Measurements from ENCODE around the gene SESN1. TPM values are rescaled to one million over a fixed set of nuclear protein-coding genes. Genes with fewer than 3 reads are reported as not detected.

SESN1 gene
- total and polyA plus RNA-seq, 9 of the 15 experiments (the other 6 are each of a cell fraction or from before 2014, with no cell fraction given) = 3.1 to 13.0 (median 7.4) TPM

DNA sequence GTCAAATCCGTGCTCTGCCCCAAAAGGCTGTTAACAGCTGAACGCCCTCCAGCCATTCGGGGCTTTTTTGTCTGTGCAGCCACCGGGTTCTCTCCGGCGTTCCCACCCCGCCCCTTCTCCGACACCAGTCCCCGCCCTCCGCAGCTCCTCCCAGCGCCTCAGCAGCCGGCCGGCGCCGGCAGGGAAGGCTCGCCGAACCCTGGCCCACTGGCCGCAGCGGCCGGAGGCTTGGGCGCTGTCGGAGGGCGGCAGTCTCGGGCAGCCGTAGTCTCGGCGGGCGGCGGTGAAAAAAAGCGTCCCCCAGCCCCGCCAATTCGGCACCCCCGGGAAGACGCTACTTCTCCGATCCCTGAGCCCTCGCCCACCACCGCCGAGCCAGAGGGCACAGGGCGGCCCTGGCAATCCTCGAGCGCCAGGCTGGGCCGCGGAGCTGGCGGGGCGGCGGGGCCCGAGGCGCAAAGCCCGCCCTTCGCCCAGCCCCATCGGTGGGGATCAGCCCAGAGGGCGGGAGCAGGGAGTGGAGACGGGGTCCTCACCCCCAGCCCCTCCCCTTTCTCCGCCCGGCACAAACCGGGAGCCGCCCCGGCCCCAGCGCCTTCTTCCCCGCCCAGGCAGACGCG, at the start of gene SESN1 (continued):
- TF ChIP-seq PCBP2 (IDR thresholded peaks at IDR 0.05; ENCODE audit: low read depth, low read length, poor library complexity, severe bottlenecking) (peak; percentile 28), PHF20 (IDR thresholded peaks at IDR 0.05; ENCODE audit: partially characterized antibody) (peak; percentile 51), HNRNPH1 (optimal IDR thresholded peaks at IDR 0.05; ENCODE audit: low read depth, low read length) (no peak), POLR2B (IDR thresholded peaks at IDR 0.05; ENCODE audit: low read depth, partially characterized antibody) (peak; percentile 60), SP1 (CRISPR knock-in tag; IDR thresholded peaks at IDR 0.05) (peak; percentile 66), NFIC (IDR thresholded peaks at IDR 0.05) (peak; percentile 33), ZNF75A (CRISPR knock-in tag; IDR thresholded peaks at IDR 0.05) (0 out of 2 replicates have a peak, but pooled peaks have one; percentile 39), ZNF384 (IDR thresholded peaks at IDR 0.05; ENCODE audit: low read depth, low read length) (peak; percentile 33; the same call in 1 of the 2 replicates), POLR2AphosphoS5 (IDR thresholded peaks at IDR 0.05; ENCODE audit: control insufficient read depth, insufficient read depth, low read depth, low read length) (peak; percentile 41)
- TF ChIP-seq, protein P1, sequence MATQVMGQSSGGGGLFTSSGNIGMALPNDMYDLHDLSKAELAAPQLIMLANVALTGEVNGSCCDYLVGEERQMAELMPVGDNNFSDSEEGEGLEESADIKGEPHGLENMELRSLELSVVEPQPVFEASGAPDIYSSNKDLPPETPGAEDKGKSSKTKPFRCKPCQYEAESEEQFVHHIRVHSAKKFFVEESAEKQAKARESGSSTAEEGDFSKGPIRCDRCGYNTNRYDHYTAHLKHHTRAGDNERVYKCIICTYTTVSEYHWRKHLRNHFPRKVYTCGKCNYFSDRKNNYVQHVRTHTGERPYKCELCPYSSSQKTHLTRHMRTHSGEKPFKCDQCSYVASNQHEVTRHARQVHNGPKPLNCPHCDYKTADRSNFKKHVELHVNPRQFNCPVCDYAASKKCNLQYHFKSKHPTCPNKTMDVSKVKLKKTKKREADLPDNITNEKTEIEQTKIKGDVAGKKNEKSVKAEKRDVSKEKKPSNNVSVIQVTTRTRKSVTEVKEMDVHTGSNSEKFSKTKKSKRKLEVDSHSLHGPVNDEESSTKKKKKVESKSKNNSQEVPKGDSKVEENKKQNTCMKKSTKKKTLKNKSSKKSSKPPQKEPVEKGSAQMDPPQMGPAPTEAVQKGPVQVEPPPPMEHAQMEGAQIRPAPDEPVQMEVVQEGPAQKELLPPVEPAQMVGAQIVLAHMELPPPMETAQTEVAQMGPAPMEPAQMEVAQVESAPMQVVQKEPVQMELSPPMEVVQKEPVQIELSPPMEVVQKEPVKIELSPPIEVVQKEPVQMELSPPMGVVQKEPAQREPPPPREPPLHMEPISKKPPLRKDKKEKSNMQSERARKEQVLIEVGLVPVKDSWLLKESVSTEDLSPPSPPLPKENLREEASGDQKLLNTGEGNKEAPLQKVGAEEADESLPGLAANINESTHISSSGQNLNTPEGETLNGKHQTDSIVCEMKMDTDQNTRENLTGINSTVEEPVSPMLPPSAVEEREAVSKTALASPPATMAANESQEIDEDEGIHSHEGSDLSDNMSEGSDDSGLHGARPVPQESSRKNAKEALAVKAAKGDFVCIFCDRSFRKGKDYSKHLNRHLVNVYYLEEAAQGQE (IDR thresholded peaks at IDR 0.05; ENCODE audit: borderline replicate concordance) = peak; percentile 85
- TF ChIP-seq, protein P1 (CRISPR knock-in tag; IDR thresholded peaks at IDR 0.05; ENCODE audit: low read depth) = peak; percentile 78; the same call in 1 of the 2 replicates
- TF ChIP-seq, protein P2, sequence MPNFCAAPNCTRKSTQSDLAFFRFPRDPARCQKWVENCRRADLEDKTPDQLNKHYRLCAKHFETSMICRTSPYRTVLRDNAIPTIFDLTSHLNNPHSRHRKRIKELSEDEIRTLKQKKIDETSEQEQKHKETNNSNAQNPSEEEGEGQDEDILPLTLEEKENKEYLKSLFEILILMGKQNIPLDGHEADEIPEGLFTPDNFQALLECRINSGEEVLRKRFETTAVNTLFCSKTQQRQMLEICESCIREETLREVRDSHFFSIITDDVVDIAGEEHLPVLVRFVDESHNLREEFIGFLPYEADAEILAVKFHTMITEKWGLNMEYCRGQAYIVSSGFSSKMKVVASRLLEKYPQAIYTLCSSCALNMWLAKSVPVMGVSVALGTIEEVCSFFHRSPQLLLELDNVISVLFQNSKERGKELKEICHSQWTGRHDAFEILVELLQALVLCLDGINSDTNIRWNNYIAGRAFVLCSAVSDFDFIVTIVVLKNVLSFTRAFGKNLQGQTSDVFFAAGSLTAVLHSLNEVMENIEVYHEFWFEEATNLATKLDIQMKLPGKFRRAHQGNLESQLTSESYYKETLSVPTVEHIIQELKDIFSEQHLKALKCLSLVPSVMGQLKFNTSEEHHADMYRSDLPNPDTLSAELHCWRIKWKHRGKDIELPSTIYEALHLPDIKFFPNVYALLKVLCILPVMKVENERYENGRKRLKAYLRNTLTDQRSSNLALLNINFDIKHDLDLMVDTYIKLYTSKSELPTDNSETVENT (CRISPR knock-in tag; IDR thresholded peaks at IDR 0.05) = peak; percentile 73
- TF ChIP-seq, protein P3, sequence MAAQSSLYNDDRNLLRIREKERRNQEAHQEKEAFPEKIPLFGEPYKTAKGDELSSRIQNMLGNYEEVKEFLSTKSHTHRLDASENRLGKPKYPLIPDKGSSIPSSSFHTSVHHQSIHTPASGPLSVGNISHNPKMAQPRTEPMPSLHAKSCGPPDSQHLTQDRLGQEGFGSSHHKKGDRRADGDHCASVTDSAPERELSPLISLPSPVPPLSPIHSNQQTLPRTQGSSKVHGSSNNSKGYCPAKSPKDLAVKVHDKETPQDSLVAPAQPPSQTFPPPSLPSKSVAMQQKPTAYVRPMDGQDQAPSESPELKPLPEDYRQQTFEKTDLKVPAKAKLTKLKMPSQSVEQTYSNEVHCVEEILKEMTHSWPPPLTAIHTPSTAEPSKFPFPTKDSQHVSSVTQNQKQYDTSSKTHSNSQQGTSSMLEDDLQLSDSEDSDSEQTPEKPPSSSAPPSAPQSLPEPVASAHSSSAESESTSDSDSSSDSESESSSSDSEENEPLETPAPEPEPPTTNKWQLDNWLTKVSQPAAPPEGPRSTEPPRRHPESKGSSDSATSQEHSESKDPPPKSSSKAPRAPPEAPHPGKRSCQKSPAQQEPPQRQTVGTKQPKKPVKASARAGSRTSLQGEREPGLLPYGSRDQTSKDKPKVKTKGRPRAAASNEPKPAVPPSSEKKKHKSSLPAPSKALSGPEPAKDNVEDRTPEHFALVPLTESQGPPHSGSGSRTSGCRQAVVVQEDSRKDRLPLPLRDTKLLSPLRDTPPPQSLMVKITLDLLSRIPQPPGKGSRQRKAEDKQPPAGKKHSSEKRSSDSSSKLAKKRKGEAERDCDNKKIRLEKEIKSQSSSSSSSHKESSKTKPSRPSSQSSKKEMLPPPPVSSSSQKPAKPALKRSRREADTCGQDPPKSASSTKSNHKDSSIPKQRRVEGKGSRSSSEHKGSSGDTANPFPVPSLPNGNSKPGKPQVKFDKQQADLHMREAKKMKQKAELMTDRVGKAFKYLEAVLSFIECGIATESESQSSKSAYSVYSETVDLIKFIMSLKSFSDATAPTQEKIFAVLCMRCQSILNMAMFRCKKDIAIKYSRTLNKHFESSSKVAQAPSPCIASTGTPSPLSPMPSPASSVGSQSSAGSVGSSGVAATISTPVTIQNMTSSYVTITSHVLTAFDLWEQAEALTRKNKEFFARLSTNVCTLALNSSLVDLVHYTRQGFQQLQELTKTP (IDR thresholded peaks at IDR 0.05; ENCODE audit: low read depth in 1 of 2, partially characterized antibody in 2 of 2) = no peak
